ENCODE data around the gene PDE4D.
"Not testable (repeated sequence)": the region's sequence is repeated elsewhere in the genome, so short reads cannot be mapped to it uniquely, and the experiment has no call there.

PDE4D gene

DNA sequence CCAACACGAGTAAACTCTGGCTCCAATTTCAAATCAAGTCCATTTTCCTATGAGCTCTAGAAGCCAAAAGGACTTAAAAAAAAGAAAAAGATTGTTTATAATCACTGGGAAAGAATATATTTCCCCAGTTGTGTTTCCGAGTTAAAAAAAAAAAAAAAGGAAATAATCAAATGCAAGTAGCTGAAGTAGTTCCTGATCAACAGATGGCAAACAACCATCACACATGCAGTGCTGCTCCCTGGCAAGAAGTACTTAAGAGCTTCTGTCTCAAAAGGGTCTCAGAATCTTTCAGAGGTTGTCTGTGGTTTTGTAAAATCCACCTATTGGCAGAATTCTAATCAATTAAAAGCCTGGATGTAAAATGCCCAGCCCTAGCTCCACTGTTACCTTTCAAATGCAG, 922.8 kb downstream of the PDE4D start:
- Histone ChIP-seq H3K36me3 (ENCODE audit: insufficient read depth, low read length) (peaks cover 22% of the 10 kb centered on the region), H3K9ac (ENCODE audit: low read length) (no peak overlapping the region), H3K4me1 (ENCODE audit: insufficient read depth, low read length) (no peaks in the 10 kb centered on the region), H3K27ac (ENCODE audit: low read depth, low read length) (no peak overlapping the region), H3K27me3 (ENCODE audit: control insufficient read depth in 1 of 2, insufficient read depth in 2 of 2, low read length in 2 of 2) (no peaks in the 10 kb centered on the region), H3K4me3 (ENCODE audit: low read depth in 1 of 2, low read length in 2 of 2) (no peak overlapping the region), H3K9me3 (ENCODE audit: low read length) (no peaks in the 10 kb centered on the region)

GRCh38 chr5:58969795-58970194, 923.7 kb downstream of the PDE4D start:
- no peaks in the 10 kb centered on the region for H3K27me3 ChIP-seq (ENCODE audit: control insufficient read depth in 1 of 2, insufficient read depth in 2 of 2, low read length in 2 of 2)

DNA sequence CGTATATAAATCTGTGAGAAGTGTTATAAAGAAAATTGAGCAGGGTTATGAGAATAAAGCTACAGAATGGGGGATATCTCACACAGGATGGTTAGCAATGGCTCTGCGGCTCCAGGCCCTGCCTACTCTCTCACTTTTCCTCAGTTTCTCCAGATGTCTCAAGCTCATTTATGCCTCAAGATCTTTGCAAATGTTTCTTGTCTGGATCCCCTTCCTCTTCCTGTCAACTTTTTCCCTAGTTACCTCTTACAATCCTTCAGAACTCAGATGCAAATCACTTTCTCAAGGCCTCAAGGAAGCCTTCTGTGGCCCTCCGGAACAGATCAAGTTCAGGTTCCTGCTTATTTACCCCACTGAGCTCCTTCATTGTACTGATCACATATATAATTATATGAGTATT, 924.3 kb downstream of the PDE4D start:
- Histone ChIP-seq H3K36me3 (ENCODE audit: insufficient read depth, low read length) (peaks cover 9% of the 10 kb centered on the region), H3K9ac (ENCODE audit: low read length) (no peak overlapping the region), H3K9me3 (ENCODE audit: low read length) (no peaks in the 10 kb centered on the region), H3K27ac (ENCODE audit: low read depth, low read length) (no peak overlapping the region), H3K27me3 (ENCODE audit: control insufficient read depth in 1 of 2, insufficient read depth in 2 of 2, low read length in 2 of 2) (no peaks in the 10 kb centered on the region), H3K4me1 (ENCODE audit: insufficient read depth, low read length) (no peaks in the 10 kb centered on the region), H3K4me3 (ENCODE audit: low read depth in 1 of 2, low read length in 2 of 2) (no peak overlapping the region)

More at GRCh38 chr5:58969795-58970194, 923.7 kb downstream of the PDE4D start:
- peaks cover 15% of the 10 kb centered on the region for H3K36me3 ChIP-seq (ENCODE audit: insufficient read depth, low read length)
- no peaks in the 10 kb centered on the region for H3K9me3 ChIP-seq (ENCODE audit: low read length)
- no peak overlapping the region for H3K4me3 ChIP-seq (ENCODE audit: low read depth in 1 of 2, low read length in 2 of 2)
- no peak overlapping the region for H3K9ac ChIP-seq (ENCODE audit: low read length)
- no peaks in the 10 kb centered on the region for H3K4me1 ChIP-seq (ENCODE audit: insufficient read depth, low read length)
- no peak overlapping the region for H3K27ac ChIP-seq (ENCODE audit: low read depth, low read length)

GRCh38 chr5:58968350-58968749, 925.2 kb downstream of the PDE4D start:
- no peaks in the 10 kb centered on the region for H3K4me1 ChIP-seq (ENCODE audit: insufficient read depth, low read length)
- no peak overlapping the region for H3K4me3 ChIP-seq (ENCODE audit: low read depth in 1 of 2, low read length in 2 of 2)
- H3K27ac ChIP-seq (ENCODE audit: low read depth, low read length): no peak overlapping the region
- no peak overlapping the region for H3K9ac ChIP-seq (ENCODE audit: low read length)
- no peaks in the 10 kb centered on the region for H3K9me3 ChIP-seq (ENCODE audit: low read length)
- no peaks in the 10 kb centered on the region for H3K27me3 ChIP-seq (ENCODE audit: control insufficient read depth in 1 of 2, insufficient read depth in 2 of 2, low read length in 2 of 2)
- H3K36me3 ChIP-seq (ENCODE audit: insufficient read depth, low read length): peaks cover 6% of the 10 kb centered on the region

- Histone ChIP-seq H3K36me3 (ENCODE audit: insufficient read depth, low read length) (no peaks in the 10 kb centered on the region), H3K27me3 (ENCODE audit: control insufficient read depth in 1 of 2, insufficient read depth in 2 of 2, low read length in 2 of 2) (no peaks in the 10 kb centered on the region), H3K4me3 (ENCODE audit: low read depth in 1 of 2, low read length in 2 of 2) (no peak overlapping the region), H3K27ac (ENCODE audit: low read depth, low read length) (no peak overlapping the region), H3K9me3 (ENCODE audit: low read length) (no peaks in the 10 kb centered on the region), H3K9ac (ENCODE audit: low read length) (no peak overlapping the region), H3K4me1 (ENCODE audit: insufficient read depth, low read length) (no peaks in the 10 kb centered on the region)
These were observed 925.8 kb downstream of the PDE4D start for GRCh38 chr5:58967597-58968281.

GRCh38 chr5:58965677-58966414, 927.7 kb downstream of the PDE4D start:
- H3K4me1 ChIP-seq (ENCODE audit: insufficient read depth, low read length): no peaks in the 10 kb centered on the region
- no peaks in the 10 kb centered on the region for H3K36me3 ChIP-seq (ENCODE audit: insufficient read depth, low read length)
- no peak overlapping the region for H3K4me3 ChIP-seq (ENCODE audit: low read depth in 1 of 2, low read length in 2 of 2)
- H3K9ac ChIP-seq (ENCODE audit: low read length): no peak overlapping the region
- no peaks in the 10 kb centered on the region for H3K9me3 ChIP-seq (ENCODE audit: low read length)
- no peak overlapping the region for H3K27ac ChIP-seq (ENCODE audit: low read depth, low read length)
- H3K27me3 ChIP-seq (ENCODE audit: control insufficient read depth in 1 of 2, insufficient read depth in 2 of 2, low read length in 2 of 2): no peaks in the 10 kb centered on the region

DNA sequence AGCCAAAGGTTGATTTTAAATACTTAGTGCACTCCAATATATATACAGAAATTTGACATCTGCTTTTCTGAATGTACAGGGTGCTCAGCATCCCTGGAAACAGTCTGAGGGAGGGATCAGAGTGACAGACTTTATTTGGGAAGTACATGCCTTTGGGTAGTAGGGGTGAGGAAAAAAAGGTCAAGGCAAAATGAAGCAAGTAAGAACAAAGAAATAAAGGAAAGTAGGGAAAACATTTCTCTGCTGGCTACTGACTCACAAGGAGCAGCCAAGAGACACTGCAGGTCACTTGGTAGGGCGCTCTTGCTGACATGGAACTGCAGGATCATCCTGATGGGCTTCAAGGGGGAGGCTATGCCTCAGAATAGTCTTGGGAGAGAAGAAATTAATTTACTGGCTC, 929.7 kb downstream of the PDE4D start:
- no peaks in the 10 kb centered on the region for H3K27me3 ChIP-seq (ENCODE audit: control insufficient read depth in 1 of 2, insufficient read depth in 2 of 2, low read length in 2 of 2)
- no peaks in the 10 kb centered on the region for H3K4me1 ChIP-seq (ENCODE audit: insufficient read depth, low read length)
- no peaks in the 10 kb centered on the region for H3K9me3 ChIP-seq (ENCODE audit: low read length)
- H3K9ac ChIP-seq (ENCODE audit: low read length): no peak overlapping the region
- no peaks in the 10 kb centered on the region for H3K36me3 ChIP-seq (ENCODE audit: insufficient read depth, low read length)
- no peak overlapping the region for H3K27ac ChIP-seq (ENCODE audit: low read depth, low read length)
- H3K4me3 ChIP-seq (ENCODE audit: low read depth in 1 of 2, low read length in 2 of 2): no peak overlapping the region

GRCh38 chr5:58963361-58963760, 930.2 kb downstream of the PDE4D start:
- Histone ChIP-seq H3K4me3 (ENCODE audit: low read depth in 1 of 2, low read length in 2 of 2) (no peak overlapping the region), H3K27me3 (ENCODE audit: control insufficient read depth in 1 of 2, insufficient read depth in 2 of 2, low read length in 2 of 2) (no peaks in the 10 kb centered on the region), H3K4me1 (ENCODE audit: insufficient read depth, low read length) (no peaks in the 10 kb centered on the region), H3K27ac (ENCODE audit: low read depth, low read length) (no peak overlapping the region), H3K9me3 (ENCODE audit: low read length) (no peaks in the 10 kb centered on the region), H3K9ac (ENCODE audit: low read length) (no peak overlapping the region), H3K36me3 (ENCODE audit: insufficient read depth, low read length) (no peaks in the 10 kb centered on the region)

DNA sequence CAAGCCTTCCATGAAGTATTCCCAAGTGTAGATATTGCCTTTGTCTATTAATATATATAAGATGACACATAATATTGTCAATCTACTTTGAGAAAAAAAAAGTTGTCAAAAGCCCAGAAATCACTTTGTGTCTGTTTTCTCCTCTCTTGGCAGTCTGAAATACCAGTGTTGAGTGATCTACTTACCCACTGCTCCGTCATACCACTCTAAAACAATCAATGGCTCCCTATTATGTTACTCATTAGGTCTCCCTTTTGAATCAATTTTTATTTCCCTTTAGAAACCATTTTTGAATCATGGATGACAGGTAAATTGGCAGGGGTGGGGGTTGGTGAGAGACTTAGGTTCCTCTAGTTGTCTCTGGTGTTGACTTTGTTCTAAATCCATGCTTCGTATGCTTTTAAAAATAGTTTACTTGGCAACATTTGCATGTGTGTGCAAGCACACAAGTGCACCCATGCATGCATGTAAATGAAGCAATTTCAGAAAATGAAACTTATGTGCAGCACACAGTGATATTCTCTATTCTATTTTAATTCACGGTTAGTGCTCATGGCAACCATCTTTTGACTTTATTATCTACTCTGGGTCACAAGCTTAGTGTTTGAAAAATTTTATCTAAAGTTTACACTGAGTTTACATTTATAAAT, 931.8 kb downstream of the PDE4D start:
- H3K4me1 ChIP-seq (ENCODE audit: insufficient read depth, low read length): no peaks in the 10 kb centered on the region
- no peak overlapping the region for H3K4me3 ChIP-seq (ENCODE audit: low read depth in 1 of 2, low read length in 2 of 2)
- no peaks in the 10 kb centered on the region for H3K27me3 ChIP-seq (ENCODE audit: control insufficient read depth in 1 of 2, insufficient read depth in 2 of 2, low read length in 2 of 2)
- no peaks in the 10 kb centered on the region for H3K36me3 ChIP-seq (ENCODE audit: insufficient read depth, low read length)
- H3K27ac ChIP-seq (ENCODE audit: low read depth, low read length): no peak overlapping the region
- no peak overlapping the region for H3K9ac ChIP-seq (ENCODE audit: low read length)
- no peaks in the 10 kb centered on the region for H3K9me3 ChIP-seq (ENCODE audit: low read length)

- Histone ChIP-seq H3K9me3 (ENCODE audit: low read length) (no peaks in the 10 kb centered on the region), H3K4me3 (ENCODE audit: low read depth in 1 of 2, low read length in 2 of 2) (no peak overlapping the region), H3K27ac (ENCODE audit: low read depth, low read length) (no peak overlapping the region), H3K27me3 (ENCODE audit: control insufficient read depth in 1 of 2, insufficient read depth in 2 of 2, low read length in 2 of 2) (no peaks in the 10 kb centered on the region), H3K4me1 (ENCODE audit: insufficient read depth, low read length) (no peaks in the 10 kb centered on the region), H3K36me3 (ENCODE audit: insufficient read depth, low read length) (no peaks in the 10 kb centered on the region), H3K9ac (ENCODE audit: low read length) (no peak overlapping the region)
These were observed 934.8 kb downstream of the PDE4D start for GRCh38 chr5:58958701-58959100.

DNA sequence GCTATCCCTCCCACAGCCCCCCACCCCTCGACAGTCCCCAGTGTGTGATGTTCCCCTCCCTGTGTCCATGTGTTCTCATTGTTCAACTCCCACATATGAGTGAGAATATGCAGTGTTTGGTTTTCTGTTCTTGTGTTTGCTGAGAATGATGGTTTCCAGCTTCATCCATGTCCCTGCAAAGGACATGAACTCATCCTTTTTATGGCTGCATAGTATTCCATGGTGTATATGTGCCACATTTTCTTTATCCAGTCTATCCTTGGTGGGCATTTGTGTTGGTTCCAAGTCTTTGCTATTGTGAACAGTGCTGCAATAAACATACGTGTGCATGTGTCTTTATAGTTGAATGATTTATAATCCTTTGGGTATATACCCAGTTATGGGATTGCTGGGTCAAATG, 940.3 kb downstream of the PDE4D start:
- not testable (repeated sequence) for H3K4me3 ChIP-seq (ENCODE audit: low read depth in 1 of 2, low read length in 2 of 2); H3K9ac ChIP-seq (ENCODE audit: low read length); H3K27ac ChIP-seq (ENCODE audit: low read depth, low read length); H3K36me3 ChIP-seq (ENCODE audit: insufficient read depth, low read length); H3K9me3 ChIP-seq (ENCODE audit: low read length); H3K27me3 ChIP-seq (ENCODE audit: control insufficient read depth in 1 of 2, insufficient read depth in 2 of 2, low read length in 2 of 2); H3K4me1 ChIP-seq (ENCODE audit: insufficient read depth, low read length)

Measured in muscle layer of colon (tissue), 2 donors.